SK-N-SH treated with all-trans-retinoic acid at 6 μM for 48 hours (cell line): Measurements from ENCODE around the gene CLK2.

ENCODE experiments used
- ATAC-seq: fragments of 200-7000 bp; cut with Tn5 transposase; 3 replicates; pipeline ENCODE4 v1.9.1; 2020; ENCODE audit warnings: mild to moderate bottlenecking, moderate library complexity
- ARNTL ChIP-seq: fragments of 450-650 bp; formaldehyde crosslinking; IDR thresholded peaks from 2 replicates; pipeline ENCODE4 v1.5.0; 2020; ENCODE audit warnings: low read depth, mild to moderate bottlenecking, moderate library complexity, borderline replicate concordance
- BACH2 ChIP-seq: fragments of 250-450 bp; sonication (Bioruptor Pico); IDR thresholded peaks from 2 replicates; pipeline ENCODE4 v1.9.0; 2021; ENCODE audit warnings: mild to moderate bottlenecking, borderline replicate concordance
- CREB5 ChIP-seq: fragments of 250-450 bp; sonication (Bioruptor Pico); IDR thresholded peaks from 2 replicates; pipeline ENCODE4 v1.5.1; 2020; ENCODE audit warnings: low read depth, mild to moderate bottlenecking, moderate library complexity
- CSDC2 ChIP-seq: fragments of 250-450 bp; sonication (Bioruptor Pico); IDR thresholded peaks from 2 replicates; pipeline ENCODE4 v1.5.0; 2020; ENCODE audit warnings: mild to moderate bottlenecking, moderate library complexity
- CSRNP3 ChIP-seq: fragments of 250-450 bp; sonication (Bioruptor Pico); IDR thresholded peaks from 2 replicates; pipeline ENCODE4 v1.5.1; 2021; ENCODE audit warnings: mild to moderate bottlenecking, moderate library complexity
- ESRRG ChIP-seq: fragments of 250-450 bp; sonication (Bioruptor Pico); IDR thresholded peaks from 2 replicates; pipeline ENCODE4 v1.6.1; 2021; ENCODE audit warnings: mild to moderate bottlenecking
- ISL1 ChIP-seq: fragments of 250-450 bp; sonication (Bioruptor Pico); IDR thresholded peaks from 2 replicates; pipeline ENCODE4 v2.1.2; 2022; ENCODE audit warnings: mild to moderate bottlenecking, moderate library complexity
- OSR1 ChIP-seq: fragments of 250-450 bp; sonication (Bioruptor Pico); IDR thresholded peaks from 2 replicates; pipeline ENCODE4 v1.8.0; 2022; ENCODE audit warnings: moderate library complexity, mild to moderate bottlenecking, inconsistent platforms
- PATZ1 ChIP-seq: fragments of 250-450 bp; sonication (Bioruptor Pico); IDR thresholded peaks from 2 replicates; pipeline ENCODE4 v1.8.0; 2020; ENCODE audit warnings: mild to moderate bottlenecking, moderate library complexity, borderline replicate concordance
- POU6F1 ChIP-seq: fragments of 250-450 bp; sonication (Bioruptor Pico); IDR thresholded peaks from 2 replicates; pipeline ENCODE4 v1.8.0; 2021; ENCODE audit warnings: low read depth, mild to moderate bottlenecking, moderate library complexity, borderline replicate concordance
- RARB ChIP-seq: fragments of 250-450 bp; sonication (Bioruptor Pico); IDR thresholded peaks from 2 replicates; pipeline ENCODE4 v1.8.0; 2021; ENCODE audit warnings: mild to moderate bottlenecking, moderate library complexity
- SNAI2 ChIP-seq: fragments of 250-450 bp; sonication (Bioruptor Pico); IDR thresholded peaks from 2 replicates; pipeline ENCODE4 v1.5.0; 2020; ENCODE audit warnings: mild to moderate bottlenecking, moderate library complexity
- TCF4 ChIP-seq: fragments of 250-450 bp; sonication (Bioruptor Pico); IDR thresholded peaks from 2 replicates; pipeline ENCODE4 v1.8.0; 2021; ENCODE audit warnings: mild to moderate bottlenecking, moderate library complexity, borderline replicate concordance
- TOX ChIP-seq: fragments of 250-450 bp; sonication (Bioruptor Pico); IDR thresholded peaks from 2 replicates; pipeline ENCODE4 v1.8.0; 2021; ENCODE audit warnings: mild to moderate bottlenecking, moderate library complexity, borderline replicate concordance
- TSHZ2 ChIP-seq: fragments of 250-450 bp; sonication (Bioruptor Pico); IDR thresholded peaks from 2 replicates; pipeline ENCODE4 v1.5.0; 2020; ENCODE audit warnings: mild to moderate bottlenecking, moderate library complexity
- ZC3H10 ChIP-seq: fragments of 250-450 bp; sonication (Bioruptor Pico); IDR thresholded peaks from 2 replicates; pipeline ENCODE4 v1.5.1; 2021; ENCODE audit warnings: mild to moderate bottlenecking, moderate library complexity
- ZFP3 ChIP-seq: fragments of 250-450 bp; sonication (Bioruptor Pico); IDR thresholded peaks from 2 replicates; pipeline ENCODE4 v1.5.0; 2020; ENCODE audit warnings: mild to moderate bottlenecking, moderate library complexity
- ZNF565 ChIP-seq: fragments of 450-650 bp; formaldehyde crosslinking; conservative IDR thresholded peaks from 2 replicates; pipeline ENCODE4 v1.5.0; 2020; ENCODE audit warnings: low read depth, mild to moderate bottlenecking, moderate library complexity
- ZNF70 ChIP-seq: fragments of 450-650 bp; formaldehyde crosslinking; IDR thresholded peaks from 2 replicates; pipeline ENCODE4 v1.5.0; 2020; ENCODE audit warnings: mild to moderate bottlenecking, moderate library complexity
- ZNF8 ChIP-seq: fragments of 450-650 bp; formaldehyde crosslinking; IDR thresholded peaks from 2 replicates; pipeline ENCODE4 v1.5.0; 2020; ENCODE audit warnings: mild to moderate bottlenecking, moderate library complexity

CLK2 gene

GRCh38 chr1:155227261-155228095 is 45.8 kb downstream of the CLK2 start:
- peak; percentile 58 for TF ChIP-seq PATZ1
- TF ChIP-seq ZNF8 (CRISPR knock-in tag), result no peak
- peak; percentile 94 for ATAC-seq

GRCh38 chr1:155226910-155227260 is 46.4 kb downstream of the CLK2 start:
- TF ChIP-seq RARB (CRISPR knock-in tag), result no peak
- no peak for TF ChIP-seq ZC3H10 (CRISPR knock-in tag)
- no peak for TF ChIP-seq TCF4 (CRISPR knock-in tag)
- no peak for TF ChIP-seq ZFP3 (CRISPR knock-in tag)
- no peak for TF ChIP-seq TOX (CRISPR knock-in tag)
- no peak for TF ChIP-seq ARNTL (CRISPR knock-in tag)
- TF ChIP-seq ZNF565, result no peak
- no peak for TF ChIP-seq ZNF8 (CRISPR knock-in tag)
- no peak for TF ChIP-seq ZNF70 (CRISPR knock-in tag)
- TF ChIP-seq CSDC2 (CRISPR knock-in tag), result no peak
- TF ChIP-seq CSRNP3 (CRISPR knock-in tag), result no peak
- TF ChIP-seq ISL1 (CRISPR knock-in tag), result no peak
- no peak for TF ChIP-seq PATZ1
- TF ChIP-seq ESRRG (CRISPR knock-in tag), result no peak
- TF ChIP-seq SNAI2, result no peak
- no peak for TF ChIP-seq BACH2 (CRISPR knock-in tag)
- TF ChIP-seq POU6F1 (CRISPR knock-in tag), result no peak
- TF ChIP-seq CREB5, result no peak
- peak; percentile 46 for ATAC-seq

GRCh38 chr1:155226188-155226909 is 47.0 kb downstream of the CLK2 start:
- ATAC-seq, result peak; percentile 37
- TF ChIP-seq ZNF70 (CRISPR knock-in tag) (no peak), TCF4 (CRISPR knock-in tag) (no peak), RARB (CRISPR knock-in tag) (no peak), ZNF565 (no peak), CSRNP3 (CRISPR knock-in tag) (no peak), ZFP3 (CRISPR knock-in tag) (no peak), SNAI2 (no peak), OSR1 (CRISPR knock-in tag) (no peak), TSHZ2 (CRISPR knock-in tag) (no peak), POU6F1 (CRISPR knock-in tag) (no peak), CSDC2 (CRISPR knock-in tag) (no peak), ZC3H10 (CRISPR knock-in tag) (no peak)
